ENCODE results near the gene EPHA6.
"Not testable (repeated sequence)": the region's sequence is repeated elsewhere in the genome, so short reads cannot be mapped to it uniquely, and the experiment has no call there.

EPHA6 gene

GRCh38 chr3:97547573-97547972 is 733.2 kb downstream of the EPHA6 start:
- not testable (repeated sequence) for H3K4me1 ChIP-seq (ENCODE audit: control insufficient read depth, insufficient read depth, low read length); DNase-seq (ENCODE audit: low read depth); H3K9me3 ChIP-seq (ENCODE audit: control insufficient read depth, low read length); H3K4me3 ChIP-seq (ENCODE audit: low read length); H3K36me3 ChIP-seq (ENCODE audit: control insufficient read depth, insufficient read depth, low read length, severe bottlenecking); H3K9ac ChIP-seq (ENCODE audit: low read length); H3K27me3 ChIP-seq (replicated peaks; ENCODE audit: control insufficient read depth, insufficient read depth, low read length)

GRCh38 chr3:97550408-97550807 is 736.0 kb downstream of the EPHA6 start:
- DNase-seq (ENCODE audit: low read depth): no peak
- no peak overlapping the region for H3K9ac ChIP-seq (ENCODE audit: low read length)
- H3K4me3 ChIP-seq (ENCODE audit: low read length): no peak overlapping the region
- no peaks in the 10 kb centered on the region for H3K9me3 ChIP-seq (ENCODE audit: control insufficient read depth, low read length)
- no peaks in the 10 kb centered on the region for H3K27me3 ChIP-seq (replicated peaks; ENCODE audit: control insufficient read depth, insufficient read depth, low read length)
- no peaks in the 10 kb centered on the region for H3K36me3 ChIP-seq (ENCODE audit: control insufficient read depth, insufficient read depth, low read length, severe bottlenecking)
- no peaks in the 10 kb centered on the region for H3K4me1 ChIP-seq (ENCODE audit: control insufficient read depth, insufficient read depth, low read length)

GRCh38 chr3:97552186-97552585 is 737.8 kb downstream of the EPHA6 start:
- no peak overlapping the region for H3K9ac ChIP-seq (ENCODE audit: low read length)
- peaks cover 3% of the 10 kb centered on the region for H3K9me3 ChIP-seq (ENCODE audit: control insufficient read depth, low read length)
- H3K36me3 ChIP-seq (ENCODE audit: control insufficient read depth, insufficient read depth, low read length, severe bottlenecking): no peaks in the 10 kb centered on the region
- no peaks in the 10 kb centered on the region for H3K27me3 ChIP-seq (replicated peaks; ENCODE audit: control insufficient read depth, insufficient read depth, low read length)
- DNase-seq (ENCODE audit: low read depth): no peak
- no peaks in the 10 kb centered on the region for H3K4me1 ChIP-seq (ENCODE audit: control insufficient read depth, insufficient read depth, low read length)
- H3K4me3 ChIP-seq (ENCODE audit: low read length): no peak overlapping the region

- no peaks in the 10 kb centered on the region for H3K9me3 ChIP-seq (ENCODE audit: control insufficient read depth, low read length)
- H3K27me3 ChIP-seq (replicated peaks; ENCODE audit: control insufficient read depth, insufficient read depth, low read length): no peaks in the 10 kb centered on the region
- no peak overlapping the region for H3K4me3 ChIP-seq (ENCODE audit: low read length)
- H3K9ac ChIP-seq (ENCODE audit: low read length): no peak overlapping the region
- no peaks in the 10 kb centered on the region for H3K4me1 ChIP-seq (ENCODE audit: control insufficient read depth, insufficient read depth, low read length)
- DNase-seq (ENCODE audit: low read depth): no peak
- no peaks in the 10 kb centered on the region for H3K36me3 ChIP-seq (ENCODE audit: control insufficient read depth, insufficient read depth, low read length, severe bottlenecking)
These were observed 761.3 kb downstream of the EPHA6 start for GRCh38 chr3:97575742-97576141.

GRCh38 chr3:97576221-97576620 is 761.8 kb downstream of the EPHA6 start:
- no peak for DNase-seq (ENCODE audit: low read depth)
- Histone ChIP-seq H3K36me3 (ENCODE audit: control insufficient read depth, insufficient read depth, low read length, severe bottlenecking) (no peaks in the 10 kb centered on the region), H3K27me3 (replicated peaks; ENCODE audit: control insufficient read depth, insufficient read depth, low read length) (no peaks in the 10 kb centered on the region)

GRCh38 chr3:97579365-97579764 is 765.0 kb downstream of the EPHA6 start:
- Histone ChIP-seq H3K9ac (ENCODE audit: low read length) (no peak overlapping the region), H3K4me3 (ENCODE audit: low read length) (no peak overlapping the region), H3K9me3 (ENCODE audit: control insufficient read depth, low read length) (no peaks in the 10 kb centered on the region), H3K27me3 (replicated peaks; ENCODE audit: control insufficient read depth, insufficient read depth, low read length) (no peaks in the 10 kb centered on the region), H3K36me3 (ENCODE audit: control insufficient read depth, insufficient read depth, low read length, severe bottlenecking) (no peaks in the 10 kb centered on the region), H3K4me1 (ENCODE audit: control insufficient read depth, insufficient read depth, low read length) (no peaks in the 10 kb centered on the region)
- DNase-seq (ENCODE audit: low read depth): no peak

More at GRCh38 chr3:97576221-97576620, 761.8 kb downstream of the EPHA6 start:
- Histone ChIP-seq H3K9me3 (ENCODE audit: control insufficient read depth, low read length) (no peaks in the 10 kb centered on the region), H3K4me3 (ENCODE audit: low read length) (no peak overlapping the region), H3K4me1 (ENCODE audit: control insufficient read depth, insufficient read depth, low read length) (no peaks in the 10 kb centered on the region), H3K9ac (ENCODE audit: low read length) (no peak overlapping the region)

- Histone ChIP-seq H3K36me3 (ENCODE audit: control insufficient read depth, insufficient read depth, low read length, severe bottlenecking) (no peaks in the 10 kb centered on the region), H3K27me3 (replicated peaks; ENCODE audit: control insufficient read depth, insufficient read depth, low read length) (no peaks in the 10 kb centered on the region), H3K4me1 (ENCODE audit: control insufficient read depth, insufficient read depth, low read length) (no peaks in the 10 kb centered on the region), H3K4me3 (ENCODE audit: low read length) (no peak overlapping the region), H3K9ac (ENCODE audit: low read length) (no peak overlapping the region), H3K9me3 (ENCODE audit: control insufficient read depth, low read length) (no peaks in the 10 kb centered on the region)
- DNase-seq (ENCODE audit: low read depth): no peak
These were observed 796.2 kb downstream of the EPHA6 start for GRCh38 chr3:97610626-97611025.

- Histone ChIP-seq H3K4me3 (ENCODE audit: low read length) (no peak overlapping the region), H3K4me1 (ENCODE audit: control insufficient read depth, insufficient read depth, low read length) (no peaks in the 10 kb centered on the region), H3K27me3 (replicated peaks; ENCODE audit: control insufficient read depth, insufficient read depth, low read length) (no peaks in the 10 kb centered on the region), H3K36me3 (ENCODE audit: control insufficient read depth, insufficient read depth, low read length, severe bottlenecking) (no peaks in the 10 kb centered on the region), H3K9ac (ENCODE audit: low read length) (no peak overlapping the region), H3K9me3 (ENCODE audit: control insufficient read depth, low read length) (peaks cover 10% of the 10 kb centered on the region)
- no peak for DNase-seq (ENCODE audit: low read depth)
These were observed 798.2 kb downstream of the EPHA6 start for GRCh38 chr3:97612632-97613031.

- H3K27me3 ChIP-seq (replicated peaks; ENCODE audit: control insufficient read depth, insufficient read depth, low read length): no peaks in the 10 kb centered on the region
- no peak overlapping the region for H3K9ac ChIP-seq (ENCODE audit: low read length)
- no peaks in the 10 kb centered on the region for H3K36me3 ChIP-seq (ENCODE audit: control insufficient read depth, insufficient read depth, low read length, severe bottlenecking)
- H3K9me3 ChIP-seq (ENCODE audit: control insufficient read depth, low read length): peaks cover 15% of the 10 kb centered on the region
- DNase-seq (ENCODE audit: low read depth): no peak
- H3K4me3 ChIP-seq (ENCODE audit: low read length): no peak overlapping the region
- no peaks in the 10 kb centered on the region for H3K4me1 ChIP-seq (ENCODE audit: control insufficient read depth, insufficient read depth, low read length)
These were observed 798.7 kb downstream of the EPHA6 start for GRCh38 chr3:97613139-97613538.

GRCh38 chr3:97620514-97620913 is 806.1 kb downstream of the EPHA6 start:
- peaks cover 16% of the 10 kb centered on the region for H3K9me3 ChIP-seq (ENCODE audit: control insufficient read depth, low read length)
- not testable (repeated sequence) for H3K27me3 ChIP-seq (replicated peaks; ENCODE audit: control insufficient read depth, insufficient read depth, low read length); DNase-seq (ENCODE audit: low read depth); H3K4me1 ChIP-seq (ENCODE audit: control insufficient read depth, insufficient read depth, low read length); H3K36me3 ChIP-seq (ENCODE audit: control insufficient read depth, insufficient read depth, low read length, severe bottlenecking); H3K4me3 ChIP-seq (ENCODE audit: low read length); H3K9ac ChIP-seq (ENCODE audit: low read length)

- no peak for DNase-seq (ENCODE audit: low read depth)
- Histone ChIP-seq H3K4me3 (ENCODE audit: low read length) (no peak overlapping the region), H3K9me3 (ENCODE audit: control insufficient read depth, low read length) (no peaks in the 10 kb centered on the region), H3K9ac (ENCODE audit: low read length) (no peak overlapping the region), H3K36me3 (ENCODE audit: control insufficient read depth, insufficient read depth, low read length, severe bottlenecking) (no peaks in the 10 kb centered on the region), H3K4me1 (ENCODE audit: control insufficient read depth, insufficient read depth, low read length) (no peaks in the 10 kb centered on the region), H3K27me3 (replicated peaks; ENCODE audit: control insufficient read depth, insufficient read depth, low read length) (no peaks in the 10 kb centered on the region)
These were observed 822.1 kb downstream of the EPHA6 start for GRCh38 chr3:97636465-97636864.

GRCh38 chr3:97646932-97647331 is 832.5 kb downstream of the EPHA6 start:
- H3K9ac ChIP-seq (ENCODE audit: low read length): no peak overlapping the region
- H3K27me3 ChIP-seq (replicated peaks; ENCODE audit: control insufficient read depth, insufficient read depth, low read length): no peaks in the 10 kb centered on the region
- no peak overlapping the region for H3K4me3 ChIP-seq (ENCODE audit: low read length)
- no peaks in the 10 kb centered on the region for H3K4me1 ChIP-seq (ENCODE audit: control insufficient read depth, insufficient read depth, low read length)
- no peak for DNase-seq (ENCODE audit: low read depth)
- no peaks in the 10 kb centered on the region for H3K36me3 ChIP-seq (ENCODE audit: control insufficient read depth, insufficient read depth, low read length, severe bottlenecking)
- no peaks in the 10 kb centered on the region for H3K9me3 ChIP-seq (ENCODE audit: control insufficient read depth, low read length)

All from adipocyte (in vitro differentiated cells).